GM12872 (cell line): ENCODE measurements around the gene CTU1.

Experiments used
- TF ChIP-seq, protein P1 (sequence below): IDR thresholded peaks from 3 replicates; pipeline ENCODE4 v1.5.1; 2011; ENCODE audit warnings: low read depth, mild to moderate bottlenecking, low read length, moderate library complexity; ENCODE audit not compliant: insufficient read depth

The CTU1 gene

DNA sequence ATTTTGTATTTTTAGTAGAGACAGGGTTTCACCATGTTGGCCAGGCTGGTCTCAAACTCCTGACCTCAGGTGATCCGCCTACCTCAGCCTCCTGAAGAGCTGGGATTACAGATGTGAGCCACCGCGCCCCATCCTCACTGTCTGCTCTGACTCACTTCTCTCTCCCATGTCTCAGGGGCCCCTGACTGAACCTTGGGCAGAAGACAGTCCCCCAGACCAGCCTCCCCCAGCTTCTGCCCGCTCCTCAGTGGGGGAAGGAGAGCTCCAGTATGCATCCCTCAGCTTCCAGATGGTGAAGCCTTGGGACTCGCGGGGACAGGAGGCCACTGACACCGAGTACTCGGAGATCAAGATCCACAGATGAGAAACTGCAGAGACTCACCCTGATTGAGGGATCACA, 21.5 kb upstream of the CTU1 start:
- TF ChIP-seq, protein P1, sequence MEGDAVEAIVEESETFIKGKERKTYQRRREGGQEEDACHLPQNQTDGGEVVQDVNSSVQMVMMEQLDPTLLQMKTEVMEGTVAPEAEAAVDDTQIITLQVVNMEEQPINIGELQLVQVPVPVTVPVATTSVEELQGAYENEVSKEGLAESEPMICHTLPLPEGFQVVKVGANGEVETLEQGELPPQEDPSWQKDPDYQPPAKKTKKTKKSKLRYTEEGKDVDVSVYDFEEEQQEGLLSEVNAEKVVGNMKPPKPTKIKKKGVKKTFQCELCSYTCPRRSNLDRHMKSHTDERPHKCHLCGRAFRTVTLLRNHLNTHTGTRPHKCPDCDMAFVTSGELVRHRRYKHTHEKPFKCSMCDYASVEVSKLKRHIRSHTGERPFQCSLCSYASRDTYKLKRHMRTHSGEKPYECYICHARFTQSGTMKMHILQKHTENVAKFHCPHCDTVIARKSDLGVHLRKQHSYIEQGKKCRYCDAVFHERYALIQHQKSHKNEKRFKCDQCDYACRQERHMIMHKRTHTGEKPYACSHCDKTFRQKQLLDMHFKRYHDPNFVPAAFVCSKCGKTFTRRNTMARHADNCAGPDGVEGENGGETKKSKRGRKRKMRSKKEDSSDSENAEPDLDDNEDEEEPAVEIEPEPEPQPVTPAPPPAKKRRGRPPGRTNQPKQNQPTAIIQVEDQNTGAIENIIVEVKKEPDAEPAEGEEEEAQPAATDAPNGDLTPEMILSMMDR: no peak

DNA sequence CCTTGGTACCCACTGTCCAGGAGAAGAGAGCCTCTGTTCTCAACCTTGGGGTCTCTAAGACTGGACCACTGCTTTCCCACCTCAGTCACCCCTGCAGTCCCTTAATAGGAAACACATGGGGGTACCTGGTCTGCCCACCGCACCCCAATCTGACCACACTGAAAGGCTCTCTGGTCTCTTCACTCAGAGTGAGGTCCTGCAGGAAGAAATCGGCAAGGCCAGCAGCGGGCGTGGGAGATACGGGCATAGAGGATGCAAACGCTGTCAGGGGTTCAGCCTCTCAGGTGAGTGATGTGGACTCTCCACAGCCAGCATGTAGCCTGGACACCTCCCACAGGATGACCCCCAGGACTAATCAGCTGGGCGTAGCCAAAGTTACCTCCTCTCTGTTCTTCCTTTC, 20.0 kb upstream of the CTU1 start:
- TF ChIP-seq, protein P1: no peak

DNA sequence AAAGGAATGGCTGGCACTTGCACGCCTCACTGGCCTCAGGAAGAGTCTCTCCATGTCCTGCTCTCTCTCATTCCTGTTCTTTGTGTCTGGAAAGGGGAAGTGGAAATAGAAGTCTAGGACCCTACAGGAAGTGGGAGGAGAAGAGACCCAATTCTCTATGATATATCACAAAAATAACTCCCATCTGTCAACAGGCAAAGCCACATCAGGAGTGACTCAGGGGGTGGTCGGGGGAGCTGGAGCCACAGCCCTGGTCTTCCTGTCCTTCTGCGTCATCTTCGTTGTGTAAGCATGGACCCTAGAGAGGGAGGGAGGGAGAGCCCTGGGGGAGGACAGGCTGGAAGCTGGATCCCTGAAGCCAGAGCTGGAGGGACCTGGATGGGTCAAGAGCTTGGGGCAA, 19.5 kb upstream of the CTU1 start:
- TF ChIP-seq, protein P1: no peak

DNA sequence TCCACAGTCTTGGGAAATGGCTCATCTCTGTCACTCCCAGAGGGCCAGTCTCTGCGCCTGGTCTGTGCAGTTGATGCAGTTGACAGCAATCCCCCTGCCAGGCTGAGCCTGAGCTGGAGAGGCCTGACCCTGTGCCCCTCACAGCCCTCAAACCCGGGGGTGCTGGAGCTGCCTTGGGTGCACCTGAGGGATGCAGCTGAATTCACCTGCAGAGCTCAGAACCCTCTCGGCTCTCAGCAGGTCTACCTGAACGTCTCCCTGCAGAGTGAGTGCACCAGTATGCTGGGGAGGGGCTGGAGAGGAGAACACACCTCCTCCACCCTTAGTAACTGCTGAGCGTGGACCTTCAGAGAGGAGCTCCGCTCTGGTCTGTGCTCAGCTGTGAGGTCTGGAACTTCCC, 18.8 kb upstream of the CTU1 start:
- TF ChIP-seq, protein P1: no peak

DNA sequence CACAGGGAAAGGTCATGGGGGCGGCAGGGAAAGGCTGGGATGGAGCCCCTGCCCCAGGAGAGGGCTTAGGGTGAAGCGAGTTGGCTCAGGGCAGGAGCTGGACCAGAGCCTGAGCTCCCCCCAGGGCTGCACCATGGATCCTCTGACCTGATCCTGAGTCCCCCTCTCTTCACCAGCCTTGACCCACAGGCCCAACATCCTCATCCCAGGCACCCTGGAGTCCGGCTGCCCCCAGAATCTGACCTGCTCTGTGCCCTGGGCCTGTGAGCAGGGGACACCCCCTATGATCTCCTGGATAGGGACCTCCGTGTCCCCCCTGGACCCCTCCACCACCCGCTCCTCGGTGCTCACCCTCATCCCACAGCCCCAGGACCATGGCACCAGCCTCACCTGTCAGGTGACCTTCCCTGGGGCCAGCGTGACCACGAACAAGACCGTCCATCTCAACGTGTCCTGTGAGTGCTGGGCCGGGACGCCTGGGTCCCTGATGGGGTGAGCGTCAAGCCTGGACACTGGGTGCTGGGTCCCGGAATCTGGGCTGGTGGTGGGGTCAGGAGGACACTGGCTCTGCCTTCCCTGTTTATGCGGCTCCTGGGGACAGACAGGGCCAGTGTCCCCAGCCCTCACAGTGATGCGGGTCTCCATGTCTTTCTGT, 17.3 kb upstream of the CTU1 start:
- TF ChIP-seq, protein P1: no peak

DNA sequence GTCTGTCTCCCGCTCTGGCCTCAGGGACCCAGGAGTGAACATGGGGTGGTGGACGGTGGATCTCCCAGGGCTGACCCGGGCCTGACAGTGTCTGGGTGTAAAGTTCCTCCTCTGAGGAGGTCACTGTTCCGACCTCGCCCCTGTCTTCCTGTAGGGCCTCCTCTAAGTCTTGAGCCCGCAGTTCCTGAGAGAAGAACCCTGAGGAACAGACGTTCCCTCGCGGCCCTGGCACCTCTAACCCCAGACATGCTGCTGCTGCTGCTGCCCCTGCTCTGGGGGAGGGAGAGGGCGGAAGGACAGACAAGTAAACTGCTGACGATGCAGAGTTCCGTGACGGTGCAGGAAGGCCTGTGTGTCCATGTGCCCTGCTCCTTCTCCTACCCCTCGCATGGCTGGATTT, 16.5 kb upstream of the CTU1 start, which contains the start of gene SIGLEC9:
TSS of gene SIGLEC9 (plus strand) at position 178 of the 400 bp plus-strand sequence. CDS start at position 247, 69 bp downstream.
- TF ChIP-seq, protein P1: no peak

DNA sequence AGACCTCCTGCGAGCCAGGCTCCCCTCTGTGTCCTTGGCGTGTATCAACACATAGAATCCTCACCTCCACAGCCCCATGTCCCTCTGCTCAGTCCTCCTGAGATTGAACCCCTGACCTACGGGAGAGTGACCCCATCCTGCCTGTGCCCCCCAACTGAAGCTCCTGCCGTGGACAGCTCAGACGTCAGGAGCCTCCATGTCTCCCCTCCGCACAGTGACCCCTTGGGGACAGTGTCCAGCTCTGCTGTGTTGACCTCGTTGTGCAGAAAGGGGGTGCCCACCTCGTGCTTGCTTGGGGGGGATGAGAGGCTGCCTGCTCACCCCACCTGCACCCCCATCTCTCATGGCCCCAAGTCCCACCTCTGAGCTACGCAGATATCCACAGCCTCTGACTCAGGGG, 16.0 kb upstream of the CTU1 start:
- TF ChIP-seq, protein P1: no peak
